Progenitor cell of endocrine pancreas (in vitro differentiated cells): ENCODE results near the gene PGRMC1. TPM values are rescaled to one million over a fixed set of nuclear protein-coding genes. Genes with fewer than 3 reads are reported as not detected.

Experiments
- DNase-seq: peaks from one replicate; pipeline ENCODE4 v3.0.0; 2021; ENCODE audit warnings: low spot score; ENCODE audit not compliant: unreplicated experiment
- H3K27ac Mint-ChIP-seq: 2 replicates; pipeline ENCODE4 v1.8.0; 2021; ENCODE audit warnings: mild to moderate bottlenecking, moderate library complexity, mixed read lengths
- H3K27me3 Mint-ChIP-seq: 2 replicates; pipeline ENCODE4 v1.8.0; 2021; ENCODE audit warnings: mixed read lengths
- H3K36me3 Mint-ChIP-seq: 2 replicates; pipeline ENCODE4 v1.8.0; 2022; ENCODE audit warnings: mixed read lengths; ENCODE audit not compliant: insufficient read depth
- H3K4me1 Mint-ChIP-seq: 2 replicates; pipeline ENCODE4 v1.8.0; 2021; ENCODE audit warnings: low read depth, mixed read lengths
- H3K4me3 Mint-ChIP-seq: 2 replicates; pipeline ENCODE4 v1.8.0; 2021; ENCODE audit warnings: low read depth, mild to moderate bottlenecking, moderate library complexity, mixed read lengths
- H3K9me3 Mint-ChIP-seq: 2 replicates; pipeline ENCODE4 v1.8.0; 2021; ENCODE audit warnings: low read depth, mixed read lengths
- CTCF ChIP-seq: fragments of 200-600 bp; sonication (generic); IDR thresholded peaks from one replicate; pipeline ENCODE4 v1.5.0; 2021; ENCODE audit warnings: antibody characterized with exemption, mild to moderate bottlenecking; ENCODE audit not compliant: unreplicated experiment
- total RNA-seq: library from RNA; stranded (reverse); gene quantifications from 2 replicates; pipeline ENCODE4 v1.2.1, GENCODE V29; 2021

The PGRMC1 gene
- total RNA-seq, 1 donor from 2014 or later, result 144 TPM

- TF ChIP-seq CTCF, result no peak
- no peak overlapping the region for H3K27ac Mint-ChIP-seq
- H3K36me3 Mint-ChIP-seq, result no peaks in the 10 kb centered on the region
- no peaks in the 10 kb centered on the region for H3K4me1 Mint-ChIP-seq
- H3K9me3 Mint-ChIP-seq, result peaks cover 10% of the 10 kb centered on the region
- no peaks in the 10 kb centered on the region for H3K27me3 Mint-ChIP-seq
- DNase-seq, result no peak
- no peak overlapping the region for H3K4me3 Mint-ChIP-seq
These were observed 9.6 kb upstream of the PGRMC1 start for GRCh38 chrX:119226446-119226845.

GRCh38 chrX:119228512-119229252, 7.4 kb upstream of the PGRMC1 start:
- DNase-seq, result no peak
- H3K4me3 Mint-ChIP-seq, result no peak overlapping the region
- H3K27ac Mint-ChIP-seq, result no peak overlapping the region
- H3K9me3 Mint-ChIP-seq, result peaks cover 12% of the 10 kb centered on the region
- no peaks in the 10 kb centered on the region for H3K4me1 Mint-ChIP-seq
- no peak for TF ChIP-seq CTCF
- H3K36me3 Mint-ChIP-seq, result no peaks in the 10 kb centered on the region
- H3K27me3 Mint-ChIP-seq, result no peaks in the 10 kb centered on the region

- Mint-ChIP-seq H3K4me1 (peaks cover 1% of the 10 kb centered on the region), H3K27me3 (no peaks in the 10 kb centered on the region), H3K27ac (no peak overlapping the region), H3K36me3 (no peaks in the 10 kb centered on the region), H3K4me3 (no peak overlapping the region), H3K9me3 (peaks cover 8% of the 10 kb centered on the region)
- DNase-seq, result no peak
- TF ChIP-seq CTCF, result no peak
These were observed 6.9 kb upstream of the PGRMC1 start for GRCh38 chrX:119229253-119229615.

- no peaks in the 10 kb centered on the region for H3K36me3 Mint-ChIP-seq
- no peaks in the 10 kb centered on the region for H3K27me3 Mint-ChIP-seq
- DNase-seq, result no peak
- H3K27ac Mint-ChIP-seq, result no peak overlapping the region
- H3K9me3 Mint-ChIP-seq, result peaks cover 8% of the 10 kb centered on the region
- no peak for TF ChIP-seq CTCF
- H3K4me1 Mint-ChIP-seq, result peaks cover 11% of the 10 kb centered on the region
- H3K4me3 Mint-ChIP-seq, result no peak overlapping the region
These were observed 5.2 kb upstream of the PGRMC1 start for GRCh38 chrX:119230850-119231249.

GRCh38 chrX:119231936-119232445, 4.1 kb upstream of the PGRMC1 start:
- Mint-ChIP-seq H3K27me3 (no peaks in the 10 kb centered on the region), H3K4me1 (peaks cover 11% of the 10 kb centered on the region), H3K36me3 (no peaks in the 10 kb centered on the region), H3K9me3 (peaks cover 8% of the 10 kb centered on the region), H3K4me3 (no peak overlapping the region), H3K27ac (no peak overlapping the region)
- no peak for TF ChIP-seq CTCF
- DNase-seq, result no peak
